HG03066 (cell line): ENCODE results near the gene WDR33.

ENCODE experiments used
- ATAC-seq: cut with Tn5 transposase; IDR thresholded peaks from one replicate; pipeline ENCODE4 v1.9.1; 2021; ENCODE audit warnings: low read depth; ENCODE audit not compliant: unreplicated experiment

WDR33 gene

GRCh38 chr2:127726158-127726880, 84.7 kb downstream of the WDR33 start:
- no peak for ATAC-seq

- ATAC-seq = no peak
Measured at GRCh38 chr2:127722807-127723206, 88.2 kb downstream of the WDR33 start.

- ATAC-seq = no peak
Measured at GRCh38 chr2:127721978-127722355, 89.0 kb downstream of the WDR33 start.

GRCh38 chr2:127721311-127721977, 89.5 kb downstream of the WDR33 start:
- no peak for ATAC-seq

GRCh38 chr2:127719301-127720218, 91.4 kb downstream of the WDR33 start:
- ATAC-seq = no peak

- no peak for ATAC-seq
Measured at GRCh38 chr2:127718271-127718670, 92.7 kb downstream of the WDR33 start.

GRCh38 chr2:127715778-127716449, 95.1 kb downstream of the WDR33 start:
- ATAC-seq = no peak

- ATAC-seq = no peak
Measured at GRCh38 chr2:127713562-127713961, 97.4 kb downstream of the WDR33 start.

GRCh38 chr2:127712999-127713398, 98.0 kb downstream of the WDR33 start:
- no peak for ATAC-seq

- ATAC-seq = no peak
Measured at GRCh38 chr2:127709336-127709735, 101.6 kb downstream of the WDR33 start.

- no peak for ATAC-seq
Measured at GRCh38 chr2:127707890-127708648, 102.9 kb downstream of the WDR33 start.

GRCh38 chr2:127706215-127706990, 104.6 kb downstream of the WDR33 start:
- ATAC-seq = no peak

GRCh38 chr2:127705391-127706065, 105.4 kb downstream of the WDR33 start:
- no peak for ATAC-seq

- no peak for ATAC-seq
Measured at GRCh38 chr2:127704641-127705390, 106.2 kb downstream of the WDR33 start.

GRCh38 chr2:127703282-127703681, 107.7 kb downstream of the WDR33 start:
- no peak for ATAC-seq

- no peak for ATAC-seq
Measured at GRCh38 chr2:127702395-127703009, 108.5 kb downstream of the WDR33 start.

- peak; percentile 36 for ATAC-seq
Measured at GRCh38 chr2:127701651-127702394, 109.1 kb downstream of the WDR33 start.
